SK-N-SH (cell line): ENCODE data around the gene STEAP3.

Experiments used
- EZH2phosphoT487 ChIP-seq: fragments of 200-600 bp; sonication (generic); IDR thresholded peaks from 2 replicates; pipeline ENCODE4 v1.6.1; 2017; ENCODE audit warnings: low read depth, mixed run types, mild to moderate bottlenecking, antibody characterized with exemption, moderate library complexity, borderline replicate concordance
- FOXM1 ChIP-seq: IDR thresholded peaks from 2 replicates; pipeline ENCODE4 v1.4.0; 2012; ENCODE audit warnings: low read depth, mild to moderate bottlenecking
- JUND ChIP-seq: IDR thresholded peaks from 2 replicates; pipeline ENCODE4 v1.4.0; 2012
- MXI1 ChIP-seq: IDR thresholded peaks from 2 replicates; pipeline ENCODE4 v1.6.1; 2012; ENCODE audit warnings: mild to moderate bottlenecking, low read depth, low read length, improper control_type of control experiment
- POLR2AphosphoS5 ChIP-seq: IDR thresholded peaks from 2 replicates; pipeline ENCODE4 v1.6.1; 2012; ENCODE audit warnings: low read depth, low read length
- RAD21 ChIP-seq: IDR thresholded peaks from 2 replicates; pipeline ENCODE4 v1.6.1; 2012; ENCODE audit warnings: mild to moderate bottlenecking, low read length
- SIN3A ChIP-seq: IDR thresholded peaks from 2 replicates; pipeline ENCODE4 v1.6.1; 2012; ENCODE audit warnings: low read depth, mild to moderate bottlenecking, low read length, moderate library complexity, borderline replicate concordance
- TCF12 ChIP-seq: IDR thresholded peaks from 2 replicates; pipeline ENCODE4 v1.4.0; 2012
- YY1 ChIP-seq: IDR thresholded peaks from 2 replicates; pipeline ENCODE4 v1.4.0; 2012; ENCODE audit warnings: low read depth, mild to moderate bottlenecking
- TF ChIP-seq, protein P1 (sequence below): fragments of 200-600 bp; sonication (generic); IDR thresholded peaks from 2 replicates; pipeline ENCODE4 v1.6.1; 2017; ENCODE audit warnings: antibody characterized with exemption, mild to moderate bottlenecking, moderate library complexity
- TF ChIP-seq, protein P2 (sequence below): IDR thresholded peaks from 2 replicates; pipeline ENCODE4 v1.6.1; 2012; ENCODE audit warnings: mild to moderate bottlenecking, low read depth, low read length, moderate library complexity
- TF ChIP-seq, protein P3 (sequence below): fragments of 150-350 bp; IDR thresholded peaks from 2 replicates; pipeline ENCODE4 v1.6.1; 2017; ENCODE audit warnings: antibody characterized with exemption, low read length, low read depth, borderline replicate concordance
- TF ChIP-seq, protein P4 (sequence below): IDR thresholded peaks from 2 replicates; pipeline ENCODE4 v1.4.0; 2012; ENCODE audit warnings: low read depth
- TF ChIP-seq, protein P5 (sequence below): IDR thresholded peaks from 2 replicates; pipeline ENCODE4 v1.4.0; 2012; ENCODE audit warnings: low read depth, borderline replicate concordance

DNA sequence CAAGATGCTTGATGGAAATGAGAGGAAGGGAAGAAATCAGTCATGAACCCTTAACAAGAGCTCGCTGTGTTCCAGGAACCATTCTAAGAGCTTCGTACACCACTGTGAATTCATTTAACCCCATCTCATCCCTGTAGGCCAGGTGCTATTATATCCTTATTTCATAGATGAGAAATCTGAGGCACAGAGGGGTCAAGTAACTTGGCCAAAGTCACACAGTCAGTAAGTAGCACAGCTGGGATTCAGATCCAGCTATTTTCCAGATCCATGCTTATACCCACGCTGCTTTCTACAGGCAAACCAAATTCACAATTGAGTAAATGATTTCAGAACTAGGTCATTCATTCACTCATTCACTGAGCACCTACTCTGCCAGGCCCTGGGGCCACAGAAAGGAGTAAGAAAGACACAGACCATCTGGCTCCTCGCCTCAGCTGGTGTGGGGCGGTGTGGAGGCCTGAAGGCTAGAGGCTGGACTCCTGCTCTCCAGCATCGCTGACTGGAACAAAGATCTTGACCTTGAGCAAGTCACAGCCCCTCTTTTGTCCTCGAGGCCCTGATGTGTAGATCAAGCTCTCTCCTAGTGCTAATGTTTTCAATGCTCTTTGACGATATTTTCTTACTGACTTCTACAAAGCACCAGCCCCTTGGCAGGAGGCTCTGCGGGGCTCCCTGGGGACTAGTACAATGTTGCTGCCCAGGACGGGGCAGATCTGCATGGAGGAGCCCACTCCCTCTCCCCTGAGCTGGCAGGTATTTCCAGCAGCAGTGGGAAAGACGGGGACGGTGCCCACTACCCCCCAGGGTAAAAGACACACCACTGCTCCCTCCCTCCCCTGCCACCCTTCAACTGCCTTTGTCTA, 26.5 kb downstream of the STEAP3 start:
- TF ChIP-seq JUND, result no peak
- TF ChIP-seq, protein P1, sequence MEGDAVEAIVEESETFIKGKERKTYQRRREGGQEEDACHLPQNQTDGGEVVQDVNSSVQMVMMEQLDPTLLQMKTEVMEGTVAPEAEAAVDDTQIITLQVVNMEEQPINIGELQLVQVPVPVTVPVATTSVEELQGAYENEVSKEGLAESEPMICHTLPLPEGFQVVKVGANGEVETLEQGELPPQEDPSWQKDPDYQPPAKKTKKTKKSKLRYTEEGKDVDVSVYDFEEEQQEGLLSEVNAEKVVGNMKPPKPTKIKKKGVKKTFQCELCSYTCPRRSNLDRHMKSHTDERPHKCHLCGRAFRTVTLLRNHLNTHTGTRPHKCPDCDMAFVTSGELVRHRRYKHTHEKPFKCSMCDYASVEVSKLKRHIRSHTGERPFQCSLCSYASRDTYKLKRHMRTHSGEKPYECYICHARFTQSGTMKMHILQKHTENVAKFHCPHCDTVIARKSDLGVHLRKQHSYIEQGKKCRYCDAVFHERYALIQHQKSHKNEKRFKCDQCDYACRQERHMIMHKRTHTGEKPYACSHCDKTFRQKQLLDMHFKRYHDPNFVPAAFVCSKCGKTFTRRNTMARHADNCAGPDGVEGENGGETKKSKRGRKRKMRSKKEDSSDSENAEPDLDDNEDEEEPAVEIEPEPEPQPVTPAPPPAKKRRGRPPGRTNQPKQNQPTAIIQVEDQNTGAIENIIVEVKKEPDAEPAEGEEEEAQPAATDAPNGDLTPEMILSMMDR, result no peak
- no peak for TF ChIP-seq POLR2AphosphoS5
- TF ChIP-seq MXI1, result no peak
- TF ChIP-seq FOXM1, result no peak
- TF ChIP-seq, protein P2, sequence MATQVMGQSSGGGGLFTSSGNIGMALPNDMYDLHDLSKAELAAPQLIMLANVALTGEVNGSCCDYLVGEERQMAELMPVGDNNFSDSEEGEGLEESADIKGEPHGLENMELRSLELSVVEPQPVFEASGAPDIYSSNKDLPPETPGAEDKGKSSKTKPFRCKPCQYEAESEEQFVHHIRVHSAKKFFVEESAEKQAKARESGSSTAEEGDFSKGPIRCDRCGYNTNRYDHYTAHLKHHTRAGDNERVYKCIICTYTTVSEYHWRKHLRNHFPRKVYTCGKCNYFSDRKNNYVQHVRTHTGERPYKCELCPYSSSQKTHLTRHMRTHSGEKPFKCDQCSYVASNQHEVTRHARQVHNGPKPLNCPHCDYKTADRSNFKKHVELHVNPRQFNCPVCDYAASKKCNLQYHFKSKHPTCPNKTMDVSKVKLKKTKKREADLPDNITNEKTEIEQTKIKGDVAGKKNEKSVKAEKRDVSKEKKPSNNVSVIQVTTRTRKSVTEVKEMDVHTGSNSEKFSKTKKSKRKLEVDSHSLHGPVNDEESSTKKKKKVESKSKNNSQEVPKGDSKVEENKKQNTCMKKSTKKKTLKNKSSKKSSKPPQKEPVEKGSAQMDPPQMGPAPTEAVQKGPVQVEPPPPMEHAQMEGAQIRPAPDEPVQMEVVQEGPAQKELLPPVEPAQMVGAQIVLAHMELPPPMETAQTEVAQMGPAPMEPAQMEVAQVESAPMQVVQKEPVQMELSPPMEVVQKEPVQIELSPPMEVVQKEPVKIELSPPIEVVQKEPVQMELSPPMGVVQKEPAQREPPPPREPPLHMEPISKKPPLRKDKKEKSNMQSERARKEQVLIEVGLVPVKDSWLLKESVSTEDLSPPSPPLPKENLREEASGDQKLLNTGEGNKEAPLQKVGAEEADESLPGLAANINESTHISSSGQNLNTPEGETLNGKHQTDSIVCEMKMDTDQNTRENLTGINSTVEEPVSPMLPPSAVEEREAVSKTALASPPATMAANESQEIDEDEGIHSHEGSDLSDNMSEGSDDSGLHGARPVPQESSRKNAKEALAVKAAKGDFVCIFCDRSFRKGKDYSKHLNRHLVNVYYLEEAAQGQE, result no peak
- no peak for TF ChIP-seq EZH2phosphoT487
- no peak for TF ChIP-seq YY1
- TF ChIP-seq, protein P3, sequence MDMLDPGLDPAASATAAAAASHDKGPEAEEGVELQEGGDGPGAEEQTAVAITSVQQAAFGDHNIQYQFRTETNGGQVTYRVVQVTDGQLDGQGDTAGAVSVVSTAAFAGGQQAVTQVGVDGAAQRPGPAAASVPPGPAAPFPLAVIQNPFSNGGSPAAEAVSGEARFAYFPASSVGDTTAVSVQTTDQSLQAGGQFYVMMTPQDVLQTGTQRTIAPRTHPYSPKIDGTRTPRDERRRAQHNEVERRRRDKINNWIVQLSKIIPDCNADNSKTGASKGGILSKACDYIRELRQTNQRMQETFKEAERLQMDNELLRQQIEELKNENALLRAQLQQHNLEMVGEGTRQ, result no peak
- TF ChIP-seq RAD21, result no peak
- no peak for TF ChIP-seq TCF12
- TF ChIP-seq, protein P4, sequence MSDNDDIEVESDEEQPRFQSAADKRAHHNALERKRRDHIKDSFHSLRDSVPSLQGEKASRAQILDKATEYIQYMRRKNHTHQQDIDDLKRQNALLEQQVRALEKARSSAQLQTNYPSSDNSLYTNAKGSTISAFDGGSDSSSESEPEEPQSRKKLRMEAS, result no peak
- TF ChIP-seq SIN3A, result no peak
- TF ChIP-seq, protein P5, sequence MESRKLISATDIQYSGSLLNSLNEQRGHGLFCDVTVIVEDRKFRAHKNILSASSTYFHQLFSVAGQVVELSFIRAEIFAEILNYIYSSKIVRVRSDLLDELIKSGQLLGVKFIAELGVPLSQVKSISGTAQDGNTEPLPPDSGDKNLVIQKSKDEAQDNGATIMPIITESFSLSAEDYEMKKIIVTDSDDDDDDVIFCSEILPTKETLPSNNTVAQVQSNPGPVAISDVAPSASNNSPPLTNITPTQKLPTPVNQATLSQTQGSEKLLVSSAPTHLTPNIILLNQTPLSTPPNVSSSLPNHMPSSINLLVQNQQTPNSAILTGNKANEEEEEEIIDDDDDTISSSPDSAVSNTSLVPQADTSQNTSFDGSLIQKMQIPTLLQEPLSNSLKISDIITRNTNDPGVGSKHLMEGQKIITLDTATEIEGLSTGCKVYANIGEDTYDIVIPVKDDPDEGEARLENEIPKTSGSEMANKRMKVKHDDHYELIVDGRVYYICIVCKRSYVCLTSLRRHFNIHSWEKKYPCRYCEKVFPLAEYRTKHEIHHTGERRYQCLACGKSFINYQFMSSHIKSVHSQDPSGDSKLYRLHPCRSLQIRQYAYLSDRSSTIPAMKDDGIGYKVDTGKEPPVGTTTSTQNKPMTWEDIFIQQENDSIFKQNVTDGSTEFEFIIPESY, result no peak
